Mammary epithelial cell (primary cell): ENCODE measurements around the gene PCED1A.

ENCODE experiments used
- CTCF ChIP-seq, 2 donors: IDR thresholded peaks in 1 of 2; conservative IDR thresholded peaks in 1 of 2; 2 replicates each; pipeline ENCODE4 v1.5.1; 2011 to 2012; ENCODE audit warnings: inconsistent platforms in 2 of 2, low read length in 2 of 2, mild to moderate bottlenecking in 2 of 2, control low read depth in 1 of 2, low read depth in 1 of 2; ENCODE audit not compliant: insufficient read depth in 1 of 2; ENCODE audit errors: extremely low read depth in 1 of 2
- EZH2 ChIP-seq: IDR thresholded peaks from 2 replicates; pipeline ENCODE4 v1.6.1; 2012; ENCODE audit warnings: low read length, inconsistent platforms, borderline replicate concordance

- no peak for TF ChIP-seq CTCF (conservative IDR thresholded peaks at IDR 0.05 in 1 of 2, IDR thresholded peaks at IDR 0.05 in 1 of 2; ENCODE audit: extremely low read depth in 1 of 2, insufficient read depth in 1 of 2, low read depth in 1 of 2, low read length in 2 of 2)
- no peak for TF ChIP-seq EZH2
These were observed 35.3 kb upstream of the PCED1A start for GRCh38 chr20:2875690-2876203.
